HepG2 (cell line): ENCODE measurements around the gene RARG. TPM values are rescaled to one million over a fixed set of nuclear protein-coding genes. Genes with fewer than 3 reads are reported as not detected.

Experiments used
- HNF4A ChIP-seq: sonication (generic); formaldehyde crosslinking; IDR thresholded peaks from 2 replicates; pipeline ENCODE4 v1.4.0; 2020; ENCODE audit warnings: missing genetic modification reagents
- POGZ ChIP-seq: sonication (generic); formaldehyde crosslinking; IDR thresholded peaks from 2 replicates; pipeline ENCODE4 v1.4.0; 2020; ENCODE audit warnings: mild to moderate bottlenecking, missing genetic modification reagents
- ZNF280D ChIP-seq: sonication (generic); formaldehyde crosslinking; IDR thresholded peaks from 2 replicates; pipeline ENCODE4 v1.5.1; 2020; ENCODE audit warnings: mild to moderate bottlenecking, missing genetic modification reagents
- polyA plus RNA-seq, 8 experiments: library from polyadenylated mRNA; depleted of rRNA in 3 of 8; stranded (reverse) in 7 of 8; unstranded in 1 of 8; fragments of >200 nt; fragmentation: Illumina TruSeq in 4 of 8; extraction: Trizol in 4 of 8; gene quantifications; 2 replicates each; pipeline versions ENCODE4 v1.2.1 to v1.2.3, GENCODE V29; 2011 to 2016; ENCODE audit warnings: low read depth in 4 of 8, missing spikeins in 1 of 8, mixed read lengths in 1 of 8; ENCODE audit not compliant: insufficient read depth in 1 of 8
- total RNA-seq, 5 experiments: library from RNA; depleted of rRNA; stranded (reverse); fragments of >200 nt; fragmentation: Illumina TruSeq; extraction: Trizol; gene quantifications; 2 replicates each; pipeline ENCODE4 v1.2.3, GENCODE V29; 2016; ENCODE audit warnings: low read depth in 1 of 5
- TF ChIP-seq, protein P1 (sequence below): sonication (generic); formaldehyde crosslinking; IDR thresholded peaks from 2 replicates; pipeline ENCODE4 v1.5.0; 2020; ENCODE audit warnings: mild to moderate bottlenecking, missing genetic modification reagents
- TF ChIP-seq, protein P2 (sequence below): IDR thresholded peaks from 2 replicates; pipeline ENCODE4 v1.4.0; 2020; ENCODE audit warnings: mild to moderate bottlenecking, missing genetic modification reagents

The RARG gene
- total and polyA plus RNA-seq, 2 of the 13 experiments (the other 11 are each of a cell fraction or from before 2014, with no cell fraction given) = 0.77 to 1.5 TPM

- TF ChIP-seq, protein P1, sequence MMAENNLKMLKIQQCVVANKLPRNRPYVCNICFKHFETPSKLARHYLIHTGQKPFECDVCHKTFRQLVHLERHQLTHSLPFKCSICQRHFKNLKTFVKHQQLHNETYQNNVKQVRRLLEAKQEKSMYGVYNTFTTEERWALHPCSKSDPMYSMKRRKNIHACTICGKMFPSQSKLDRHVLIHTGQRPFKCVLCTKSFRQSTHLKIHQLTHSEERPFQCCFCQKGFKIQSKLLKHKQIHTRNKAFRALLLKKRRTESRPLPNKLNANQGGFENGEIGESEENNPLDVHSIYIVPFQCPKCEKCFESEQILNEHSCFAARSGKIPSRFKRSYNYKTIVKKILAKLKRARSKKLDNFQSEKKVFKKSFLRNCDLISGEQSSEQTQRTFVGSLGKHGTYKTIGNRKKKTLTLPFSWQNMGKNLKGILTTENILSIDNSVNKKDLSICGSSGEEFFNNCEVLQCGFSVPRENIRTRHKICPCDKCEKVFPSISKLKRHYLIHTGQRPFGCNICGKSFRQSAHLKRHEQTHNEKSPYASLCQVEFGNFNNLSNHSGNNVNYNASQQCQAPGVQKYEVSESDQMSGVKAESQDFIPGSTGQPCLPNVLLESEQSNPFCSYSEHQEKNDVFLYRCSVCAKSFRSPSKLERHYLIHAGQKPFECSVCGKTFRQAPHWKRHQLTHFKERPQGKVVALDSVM = peak; percentile 99
- TF ChIP-seq ZNF280D (CRISPR knock-in tag) = 0 out of 2 replicates have a peak, but pooled peaks have one; percentile 23
- TF ChIP-seq, protein P2, sequence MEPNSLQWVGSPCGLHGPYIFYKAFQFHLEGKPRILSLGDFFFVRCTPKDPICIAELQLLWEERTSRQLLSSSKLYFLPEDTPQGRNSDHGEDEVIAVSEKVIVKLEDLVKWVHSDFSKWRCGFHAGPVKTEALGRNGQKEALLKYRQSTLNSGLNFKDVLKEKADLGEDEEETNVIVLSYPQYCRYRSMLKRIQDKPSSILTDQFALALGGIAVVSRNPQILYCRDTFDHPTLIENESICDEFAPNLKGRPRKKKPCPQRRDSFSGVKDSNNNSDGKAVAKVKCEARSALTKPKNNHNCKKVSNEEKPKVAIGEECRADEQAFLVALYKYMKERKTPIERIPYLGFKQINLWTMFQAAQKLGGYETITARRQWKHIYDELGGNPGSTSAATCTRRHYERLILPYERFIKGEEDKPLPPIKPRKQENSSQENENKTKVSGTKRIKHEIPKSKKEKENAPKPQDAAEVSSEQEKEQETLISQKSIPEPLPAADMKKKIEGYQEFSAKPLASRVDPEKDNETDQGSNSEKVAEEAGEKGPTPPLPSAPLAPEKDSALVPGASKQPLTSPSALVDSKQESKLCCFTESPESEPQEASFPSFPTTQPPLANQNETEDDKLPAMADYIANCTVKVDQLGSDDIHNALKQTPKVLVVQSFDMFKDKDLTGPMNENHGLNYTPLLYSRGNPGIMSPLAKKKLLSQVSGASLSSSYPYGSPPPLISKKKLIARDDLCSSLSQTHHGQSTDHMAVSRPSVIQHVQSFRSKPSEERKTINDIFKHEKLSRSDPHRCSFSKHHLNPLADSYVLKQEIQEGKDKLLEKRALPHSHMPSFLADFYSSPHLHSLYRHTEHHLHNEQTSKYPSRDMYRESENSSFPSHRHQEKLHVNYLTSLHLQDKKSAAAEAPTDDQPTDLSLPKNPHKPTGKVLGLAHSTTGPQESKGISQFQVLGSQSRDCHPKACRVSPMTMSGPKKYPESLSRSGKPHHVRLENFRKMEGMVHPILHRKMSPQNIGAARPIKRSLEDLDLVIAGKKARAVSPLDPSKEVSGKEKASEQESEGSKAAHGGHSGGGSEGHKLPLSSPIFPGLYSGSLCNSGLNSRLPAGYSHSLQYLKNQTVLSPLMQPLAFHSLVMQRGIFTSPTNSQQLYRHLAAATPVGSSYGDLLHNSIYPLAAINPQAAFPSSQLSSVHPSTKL (CRISPR knock-in tag) = 0 out of 2 replicates have a peak, but pooled peaks have one; percentile 20
- 0 out of 2 replicates have a peak, but pooled peaks have one; percentile 39 for TF ChIP-seq HNF4A
- peak; percentile 66 for TF ChIP-seq POGZ
Observed at GRCh38 chr12:53163008-53163407, 69.0 kb downstream of the RARG start (continued).
